ENCODE measurements around the gene SLC25A21. TPM values are rescaled to one million over a fixed set of nuclear protein-coding genes. Genes with fewer than 3 reads are reported as not detected.

The SLC25A21 gene
- total RNA-seq, 4 donors from 2014 or later = 2.0 TPM; not detected in 3

- Histone ChIP-seq H3K27ac (no peak overlapping the region), H3K27me3 (peaks cover 96% of the 10 kb centered on the region), H3K9me3 (no peaks in the 10 kb centered on the region), H3K4me3 (no peak overlapping the region), H3K4me1 (peaks cover 58% of the 10 kb centered on the region), H3K36me3 (no peaks in the 10 kb centered on the region)
- WGBS = 28% methylated on average over 19 of the region's 19 CpGs
- no peak for DNase-seq (ENCODE audit: low spot score in 2 of 2)
- TF ChIP-seq, protein P1, sequence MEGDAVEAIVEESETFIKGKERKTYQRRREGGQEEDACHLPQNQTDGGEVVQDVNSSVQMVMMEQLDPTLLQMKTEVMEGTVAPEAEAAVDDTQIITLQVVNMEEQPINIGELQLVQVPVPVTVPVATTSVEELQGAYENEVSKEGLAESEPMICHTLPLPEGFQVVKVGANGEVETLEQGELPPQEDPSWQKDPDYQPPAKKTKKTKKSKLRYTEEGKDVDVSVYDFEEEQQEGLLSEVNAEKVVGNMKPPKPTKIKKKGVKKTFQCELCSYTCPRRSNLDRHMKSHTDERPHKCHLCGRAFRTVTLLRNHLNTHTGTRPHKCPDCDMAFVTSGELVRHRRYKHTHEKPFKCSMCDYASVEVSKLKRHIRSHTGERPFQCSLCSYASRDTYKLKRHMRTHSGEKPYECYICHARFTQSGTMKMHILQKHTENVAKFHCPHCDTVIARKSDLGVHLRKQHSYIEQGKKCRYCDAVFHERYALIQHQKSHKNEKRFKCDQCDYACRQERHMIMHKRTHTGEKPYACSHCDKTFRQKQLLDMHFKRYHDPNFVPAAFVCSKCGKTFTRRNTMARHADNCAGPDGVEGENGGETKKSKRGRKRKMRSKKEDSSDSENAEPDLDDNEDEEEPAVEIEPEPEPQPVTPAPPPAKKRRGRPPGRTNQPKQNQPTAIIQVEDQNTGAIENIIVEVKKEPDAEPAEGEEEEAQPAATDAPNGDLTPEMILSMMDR (IDR thresholded peaks at IDR 0.05) = no peak
- TF ChIP-seq POLR2A (IDR thresholded peaks at IDR 0.05) (no peak), EP300 (IDR thresholded peaks at IDR 0.05) (no peak), POLR2AphosphoS5 (IDR thresholded peaks at IDR 0.05) (no peak)
Observed at GRCh38 chr14:36659822-36660735, 512.3 kb downstream of the SLC25A21 start.

- no peaks in the 10 kb centered on the region for H3K9me3 ChIP-seq
- H3K27ac ChIP-seq = no peak overlapping the region
- WGBS = 46% methylated on average over 35 of the region's 35 CpGs
- H3K36me3 ChIP-seq = no peaks in the 10 kb centered on the region
- H3K4me1 ChIP-seq = peaks cover 66% of the 10 kb centered on the region
- TF ChIP-seq POLR2AphosphoS5 (IDR thresholded peaks at IDR 0.05) (no peak), POLR2A (IDR thresholded peaks at IDR 0.05) (no peak), EP300 (IDR thresholded peaks at IDR 0.05) (no peak)
- TF ChIP-seq, protein P1 (IDR thresholded peaks at IDR 0.05) = no peak
- H3K27me3 ChIP-seq = peaks cover 97% of the 10 kb centered on the region
- no peak for DNase-seq (ENCODE audit: low spot score in 2 of 2)
- H3K4me3 ChIP-seq = no peak overlapping the region
Observed at GRCh38 chr14:36659010-36659821, 513.2 kb downstream of the SLC25A21 start.

DNA sequence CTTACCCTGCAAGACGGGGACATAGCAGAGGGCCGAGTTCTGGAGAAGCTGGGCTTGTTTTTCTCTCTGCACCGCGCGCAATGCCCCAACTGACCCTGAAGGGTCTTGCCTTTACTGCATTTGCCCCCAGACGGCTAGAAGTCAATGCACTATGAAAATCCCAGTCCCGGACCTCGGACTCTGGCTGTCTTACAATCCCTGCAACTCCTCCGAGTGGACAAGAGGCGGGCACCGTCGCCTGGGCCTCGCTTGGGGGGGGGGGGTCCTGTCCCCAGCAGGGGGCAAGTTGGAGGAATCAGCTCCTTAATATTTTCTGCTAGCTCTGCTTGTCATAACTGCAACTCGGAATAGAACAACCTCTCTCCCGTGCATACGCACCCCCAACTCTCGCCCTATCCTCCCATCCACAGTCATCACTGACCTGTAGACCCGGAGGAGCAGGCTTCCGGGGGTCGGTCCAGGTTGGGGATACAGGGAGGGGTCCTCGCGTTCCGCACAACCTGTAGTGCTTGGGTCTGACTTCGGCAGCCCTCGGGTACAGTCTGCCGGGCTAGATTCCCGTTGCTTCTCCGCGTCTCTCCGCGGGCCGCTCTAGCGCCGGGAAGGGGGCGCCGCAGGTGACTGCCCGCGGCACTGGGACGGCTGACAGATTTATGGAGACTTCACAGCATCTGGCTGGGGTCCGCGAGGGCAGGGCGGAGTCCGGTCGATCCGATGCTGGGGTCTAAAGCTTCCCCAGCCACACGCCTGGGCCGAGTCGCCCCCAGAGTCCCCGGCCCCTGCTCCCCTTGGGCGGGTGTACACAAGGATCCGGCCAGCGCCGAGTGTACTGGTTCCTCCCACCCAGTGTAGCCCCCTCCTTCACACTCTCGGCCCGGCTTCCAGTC, 514.0 kb downstream of the SLC25A21 start:
- no peak for DNase-seq (ENCODE audit: low spot score in 2 of 2)
- TF ChIP-seq POLR2AphosphoS5 (IDR thresholded peaks at IDR 0.05) (no peak), EP300 (IDR thresholded peaks at IDR 0.05) (no peak), POLR2A (IDR thresholded peaks at IDR 0.05) (no peak)
- TF ChIP-seq, protein P1 (IDR thresholded peaks at IDR 0.05) = no peak
- Histone ChIP-seq H3K27ac (no peak overlapping the region), H3K4me3 (peak overlapping the region; percentile 32), H3K4me1 (peaks cover 58% of the 10 kb centered on the region), H3K9me3 (no peaks in the 10 kb centered on the region), H3K27me3 (peaks cover 97% of the 10 kb centered on the region), H3K36me3 (no peaks in the 10 kb centered on the region)
- 20% methylated on average over 16 of the region's 55 CpGs for WGBS

DNA sequence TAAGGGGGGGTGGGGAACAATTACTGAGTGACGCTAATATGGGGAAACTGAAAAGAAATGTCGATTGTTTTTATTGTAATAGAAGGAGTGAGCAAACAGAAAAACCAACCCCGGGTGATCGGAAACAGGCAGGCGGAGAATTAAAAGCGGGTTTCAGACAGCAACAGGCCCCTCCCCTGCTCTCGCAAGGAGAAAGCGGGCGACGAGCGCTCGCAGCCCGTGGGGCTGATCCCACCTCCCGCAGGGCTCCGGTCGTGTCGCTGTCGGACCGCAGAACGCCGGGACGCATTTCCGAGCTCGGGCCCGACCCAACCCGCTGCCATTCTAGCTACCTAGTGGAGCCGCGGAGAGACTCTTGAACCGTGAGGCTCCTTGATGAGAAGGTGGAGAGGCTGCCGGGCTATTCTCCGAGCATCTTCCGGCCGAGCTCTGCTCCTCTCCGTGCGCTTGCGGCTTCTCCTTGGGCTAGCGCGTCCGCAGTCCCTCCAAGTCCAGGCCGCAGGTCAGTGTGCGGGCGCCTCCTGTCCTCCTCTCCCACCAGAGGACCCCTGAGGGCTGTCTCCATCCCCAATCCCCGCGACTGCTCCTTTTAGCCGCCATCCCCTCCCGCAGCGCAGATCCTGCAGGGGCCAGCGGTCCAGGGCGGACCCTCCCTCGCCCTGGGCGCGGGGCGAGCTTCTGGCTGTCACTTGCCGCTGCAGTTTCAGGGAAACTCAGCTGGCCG, 514.8 kb downstream of the SLC25A21 start:
- no peaks in the 10 kb centered on the region for H3K36me3 ChIP-seq
- peaks cover 50% of the 10 kb centered on the region for H3K4me1 ChIP-seq
- H3K27ac ChIP-seq = no peak overlapping the region
- DNase-seq (ENCODE audit: low spot score in 2 of 2) = peak in 1 of 2 donors; percentile 65
- H3K4me3 ChIP-seq = peak overlapping the region; percentile 32
- WGBS = 2% methylated on average over 33 of the region's 55 CpGs
- TF ChIP-seq POLR2AphosphoS5 (IDR thresholded peaks at IDR 0.05) (no peak), EP300 (IDR thresholded peaks at IDR 0.05) (no peak), POLR2A (IDR thresholded peaks at IDR 0.05) (no peak)
- TF ChIP-seq, protein P1 (IDR thresholded peaks at IDR 0.05) = no peak
- peaks cover 97% of the 10 kb centered on the region for H3K27me3 ChIP-seq
- H3K9me3 ChIP-seq = no peaks in the 10 kb centered on the region

Measured in suprapubic skin (tissue), 4 donors.